ENCODE data around the gene SLFN5.
"Not testable (repeated sequence)": the region's sequence is repeated elsewhere in the genome, so short reads cannot be mapped to it uniquely, and the experiment has no call there.

Gene SLFN5

GRCh38 chr17:35242805-35243560 lies at the start of gene SLFN5:
SLFN5 (plus strand) TSS chr17:35243072; CDS start chr17:35258691, 15,619 bp downstream.
- peak; percentile 85 to 93 for DNase-seq

- not testable (repeated sequence) for DNase-seq
Measured at GRCh38 chr17:35194001-35194400, 48.9 kb upstream of the SLFN5 start, which contains the start of gene SLC35G3. SLC35G3 (minus strand) TSS chr17:35194393; CDS start chr17:35194307, 86 bp downstream.

GRCh38 chr17:35195062-35195461 lies 47.8 kb upstream of the SLFN5 start:
- not testable (repeated sequence) for DNase-seq

GRCh38 chr17:35202582-35202981 lies 40.3 kb upstream of the SLFN5 start:
- not testable (repeated sequence) for DNase-seq

GRCh38 chr17:35210741-35211140 lies 32.1 kb upstream of the SLFN5 start:
- peak in 1 of 2 experiments; percentile 44 for DNase-seq

GRCh38 chr17:35212668-35213067 lies 30.2 kb upstream of the SLFN5 start:
- DNase-seq: no peak

GRCh38 chr17:35213412-35213940 lies 29.4 kb upstream of the SLFN5 start:
- DNase-seq: no peak

GRCh38 chr17:35214192-35214591 lies 28.7 kb upstream of the SLFN5 start:
- DNase-seq: no peak

- DNase-seq: no peak
Measured at GRCh38 chr17:35214631-35215273, 28.1 kb upstream of the SLFN5 start.

- no peak for DNase-seq
Measured at GRCh38 chr17:35217107-35217506, 25.8 kb upstream of the SLFN5 start.

GRCh38 chr17:35218915-35219314 lies 24.0 kb upstream of the SLFN5 start:
- DNase-seq: no peak

GRCh38 chr17:35222452-35222851 lies 20.4 kb upstream of the SLFN5 start:
- no peak for DNase-seq

GRCh38 chr17:35224436-35224835 lies 18.4 kb upstream of the SLFN5 start:
- DNase-seq: no peak

- no peak for DNase-seq
Measured at GRCh38 chr17:35227546-35227945, 15.3 kb upstream of the SLFN5 start.

- no peak for DNase-seq
Measured at GRCh38 chr17:35229638-35230037, 13.2 kb upstream of the SLFN5 start.

GRCh38 chr17:35234315-35234714 lies 8.6 kb upstream of the SLFN5 start:
- DNase-seq: not testable (repeated sequence)

- DNase-seq: no peak
Measured at GRCh38 chr17:35235289-35235688, 7.6 kb upstream of the SLFN5 start.

- no peak for DNase-seq
Measured at GRCh38 chr17:35235917-35236316, 7.0 kb upstream of the SLFN5 start.

GRCh38 chr17:35236821-35237220 lies 6.1 kb upstream of the SLFN5 start:
- DNase-seq: no peak

- DNase-seq: no peak
Measured at GRCh38 chr17:35238821-35239220, 4.1 kb upstream of the SLFN5 start.

- no peak for DNase-seq
Measured at GRCh38 chr17:35239823-35240222, 3.0 kb upstream of the SLFN5 start.

GRCh38 chr17:35240861-35241260 lies 2.0 kb upstream of the SLFN5 start:
- no peak for DNase-seq

GRCh38 chr17:35241520-35241919 lies 1.4 kb upstream of the SLFN5 start:
- DNase-seq: peak; percentile 26 to 55

All from stimulated activated CD4-positive, alpha-beta T cell treated with anti-CD3 and anti-CD28 coated beads, Interleukin-4, amount 100 ng/mL, for 4 hours (primary cell).